HL-60 (cell line): ENCODE results near the gene GALR2.

Experiments used
- DNase-seq, 2 experiments: peaks; one replicate each; pipeline ENCODE4 v3.0.0-alpha.2; 2010 to 2020; ENCODE audit warnings: low read depth in 1 of 2, low spot score in 1 of 2
- H3K27ac ChIP-seq: fragments of 250-450 bp; sonication (Bioruptor Pico); replicated peaks from 2 replicates; pipeline ENCODE4 v1.5.1; 2020; ENCODE audit warnings: mild to moderate bottlenecking, moderate library complexity
- H3K27me3 ChIP-seq: fragments of 250-450 bp; sonication (Bioruptor Pico); 2 replicates; pipeline ENCODE4 v1.5.1; 2021; ENCODE audit warnings: mild to moderate bottlenecking, moderate library complexity; ENCODE audit not compliant: insufficient read depth, poor library complexity, severe bottlenecking
- H3K4me3 ChIP-seq: replicated peaks from 2 replicates; pipeline ENCODE4 v1.5.1; 2011; ENCODE audit warnings: mild to moderate bottlenecking, control low read depth, low read length; ENCODE audit not compliant: insufficient read depth
- CTCF ChIP-seq: IDR thresholded peaks from one replicate; pipeline ENCODE4 v1.5.1; 2011; ENCODE audit warnings: low read length, control low read depth, inconsistent platforms; ENCODE audit not compliant: insufficient read depth
- GABPA ChIP-seq: IDR thresholded peaks from 2 replicates; pipeline ENCODE4 v1.6.1; 2012; ENCODE audit warnings: low read depth
- POLR2AphosphoS5 ChIP-seq: IDR thresholded peaks from 2 replicates; pipeline ENCODE4 v1.6.1; 2012; ENCODE audit warnings: low read depth
- REST ChIP-seq: IDR thresholded peaks from 2 replicates; pipeline ENCODE4 v1.6.1; 2012; ENCODE audit warnings: low read depth; ENCODE audit not compliant: insufficient replicate concordance
- SPI1 ChIP-seq: IDR thresholded peaks from 2 replicates; pipeline ENCODE4 v1.6.1; 2012; ENCODE audit warnings: low read depth, mild to moderate bottlenecking, borderline replicate concordance

The GALR2 gene

DNA sequence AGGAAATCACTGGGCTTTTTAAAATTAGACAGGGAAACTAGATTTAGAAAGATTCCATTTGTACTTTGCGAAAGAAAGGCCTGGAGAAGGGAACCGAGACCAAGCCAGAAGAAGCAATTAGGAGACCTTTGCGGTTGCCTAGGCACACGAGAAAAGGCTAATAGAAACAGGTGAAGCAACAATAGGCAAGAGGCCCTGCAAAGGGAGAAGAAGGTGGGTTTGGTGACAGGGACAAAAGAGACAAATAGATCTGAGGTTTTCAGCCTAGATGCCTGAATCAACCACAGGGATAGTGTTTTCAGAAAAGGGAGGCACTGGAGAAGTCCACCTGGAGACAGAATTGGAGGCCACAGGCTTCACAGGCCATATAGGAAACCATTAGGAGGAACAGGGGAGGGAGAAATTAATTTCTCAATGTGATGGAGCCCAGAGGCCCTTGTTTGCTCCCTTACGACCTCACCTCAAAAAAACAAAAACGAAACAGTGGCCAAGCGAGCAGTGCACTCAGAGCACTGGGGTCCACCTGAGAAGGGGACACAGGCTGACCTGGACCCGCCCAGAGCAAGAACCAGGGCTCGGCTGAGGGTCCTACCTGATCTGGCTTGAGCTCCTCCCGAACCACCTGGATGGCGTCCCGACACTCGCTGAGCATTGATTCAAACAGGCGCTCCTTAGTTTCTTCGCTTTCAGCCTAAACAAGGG lies 24.6 kb upstream of the GALR2 start:
- no peak for DNase-seq
- H3K27me3 ChIP-seq: no peaks in the 10 kb centered on the region
- H3K27ac ChIP-seq: no peak overlapping the region

DNA sequence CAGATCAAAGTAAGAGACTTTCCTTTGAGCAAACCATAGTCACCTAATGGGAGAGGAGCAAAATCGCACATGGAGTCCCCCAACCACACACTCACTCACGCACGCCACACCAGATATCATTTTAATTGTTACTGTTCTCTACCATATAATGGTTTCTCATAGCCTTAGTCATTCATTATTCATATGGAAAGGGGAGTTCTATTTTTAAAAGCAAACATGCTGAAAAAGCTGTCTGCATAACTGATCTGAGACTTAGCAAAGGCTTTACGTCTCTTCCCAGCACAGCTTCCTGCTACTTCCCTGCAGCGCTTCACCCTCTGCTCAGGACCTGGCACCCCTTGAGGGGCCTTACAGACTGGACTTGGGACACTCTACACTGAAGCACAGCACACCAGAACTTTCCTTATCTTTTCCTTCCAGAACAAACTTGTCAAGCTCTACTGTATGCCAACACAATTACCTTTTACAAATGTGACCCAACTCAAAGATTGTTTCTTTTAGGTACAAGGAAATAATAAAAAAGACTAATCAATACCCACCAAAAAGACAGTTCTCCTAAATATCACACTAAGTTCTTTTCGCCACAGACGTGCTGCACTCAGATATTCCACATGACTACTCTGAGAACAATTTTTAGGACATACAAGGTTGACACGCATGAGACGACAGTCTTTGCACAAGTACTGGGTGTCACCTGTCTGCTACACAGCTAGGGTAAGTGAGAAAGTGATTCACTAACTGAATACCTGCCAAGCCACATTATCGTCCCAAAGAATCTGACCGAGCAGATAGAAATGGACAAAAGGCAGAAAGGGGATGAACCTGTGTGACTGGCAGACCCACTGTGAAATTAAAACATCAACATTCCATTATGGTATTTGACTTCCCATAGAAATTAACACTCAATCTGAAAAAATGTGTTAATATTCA lies 23.8 kb upstream of the GALR2 start:
- Histone ChIP-seq H3K27ac (no peak overlapping the region), H3K27me3 (no peaks in the 10 kb centered on the region), H3K4me3 (no peak overlapping the region)
- no peak for DNase-seq
- TF ChIP-seq POLR2AphosphoS5 (no peak), REST (no peak), SPI1 (no peak), CTCF (no peak), GABPA (no peak)

More for the DNA sequence above, 24.6 kb upstream of the GALR2 start:
- TF ChIP-seq POLR2AphosphoS5 (no peak), REST (no peak), CTCF (no peak), SPI1 (no peak), GABPA (no peak)
- H3K4me3 ChIP-seq: no peak overlapping the region

DNA sequence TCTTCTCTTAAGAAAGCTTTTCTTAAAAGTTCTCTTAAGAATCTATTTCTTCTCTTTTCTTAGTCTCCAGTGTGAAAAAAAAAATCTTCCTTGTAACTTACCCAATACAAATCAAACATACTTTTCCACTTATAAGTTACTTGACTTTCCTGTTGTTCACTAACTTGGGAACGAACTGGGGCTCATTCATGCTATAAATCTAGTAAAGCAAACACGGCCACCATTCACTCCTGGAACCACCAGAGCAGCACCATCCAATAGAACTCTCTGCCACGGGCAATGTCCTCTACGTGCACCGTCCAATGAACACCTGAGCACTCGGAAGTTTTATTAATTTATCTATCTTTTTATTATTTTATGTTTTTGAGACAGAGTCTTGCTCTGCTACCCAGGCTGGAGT lies 23.0 kb upstream of the GALR2 start:
- no peak overlapping the region for H3K27ac ChIP-seq
- TF ChIP-seq GABPA (no peak), SPI1 (no peak), CTCF (no peak), REST (no peak), POLR2AphosphoS5 (no peak)
- no peaks in the 10 kb centered on the region for H3K27me3 ChIP-seq
- no peak overlapping the region for H3K4me3 ChIP-seq
- no peak for DNase-seq
